LNCaP clone FGC (cell line): ENCODE measurements around the gene CFAP100.

ENCODE experiments used
- DNase-seq: peaks from one replicate; pipeline ENCODE4 v3.0.0-alpha.2; 2011; ENCODE audit warnings: low read depth
- H3K4me3 ChIP-seq: 2 replicates; pipeline ENCODE4 v1.5.1; 2011; ENCODE audit warnings: mild to moderate bottlenecking, low read depth, low read length, control low read depth
- CTCF ChIP-seq: IDR thresholded peaks from 2 replicates; pipeline ENCODE4 v1.5.1; 2012; ENCODE audit warnings: mild to moderate bottlenecking; ENCODE audit not compliant: control insufficient read depth, insufficient read depth; ENCODE audit errors: extremely low read depth

The CFAP100 gene

GRCh38 chr3:126463521-126463920 is 68.8 kb downstream of the CFAP100 start:
- no peak for DNase-seq
- TF ChIP-seq CTCF, result no peak

GRCh38 chr3:126464093-126464492 is 69.4 kb downstream of the CFAP100 start:
- TF ChIP-seq CTCF, result no peak
- no peak overlapping the region for H3K4me3 ChIP-seq
- no peak for DNase-seq

More at GRCh38 chr3:126463521-126463920, 68.8 kb downstream of the CFAP100 start:
- H3K4me3 ChIP-seq, result no peak overlapping the region

GRCh38 chr3:126464494-126464893 is 69.8 kb downstream of the CFAP100 start:
- TF ChIP-seq CTCF, result no peak
- no peak overlapping the region for H3K4me3 ChIP-seq
- DNase-seq, result no peak

GRCh38 chr3:126464997-126465396 is 70.3 kb downstream of the CFAP100 start:
- TF ChIP-seq CTCF, result no peak
- DNase-seq, result no peak
- no peak overlapping the region for H3K4me3 ChIP-seq

GRCh38 chr3:126465928-126466544 is 71.3 kb downstream of the CFAP100 start:
- no peak for TF ChIP-seq CTCF
- no peak overlapping the region for H3K4me3 ChIP-seq
- no peak for DNase-seq

GRCh38 chr3:126466886-126467610 is 72.3 kb downstream of the CFAP100 start:
- H3K4me3 ChIP-seq, result no peak overlapping the region
- TF ChIP-seq CTCF, result no peak
- DNase-seq, result no peak

- H3K4me3 ChIP-seq, result no peak overlapping the region
- DNase-seq, result no peak
- TF ChIP-seq CTCF, result no peak
Observed at GRCh38 chr3:126467611-126467955, 72.9 kb downstream of the CFAP100 start.
